GM19239 (cell line): ENCODE data around the gene MRPS27.

Experiments used
- DNase-seq: peaks from one replicate; pipeline ENCODE4 v3.0.0; 2011; ENCODE audit warnings: low spot score; ENCODE audit not compliant: insufficient read length
- FAIRE-seq: peaks from 2 replicates; lab custom pipeline; 2011; peaks lifted over from hg19 to GRCh38; lab: Jason Lieb, UNC

MRPS27 gene

GRCh38 chr5:72238712-72239445 is 81.2 kb downstream of the MRPS27 start:
- FAIRE-seq (no peak), DNase-seq (no peak)

GRCh38 chr5:72237879-72238278 is 82.2 kb downstream of the MRPS27 start:
- FAIRE-seq (peak; percentile 4), DNase-seq (no peak)

- DNase-seq = no peak
- FAIRE-seq = no peak
Observed at GRCh38 chr5:72237415-72237814, 82.6 kb downstream of the MRPS27 start.

GRCh38 chr5:72235725-72236124 is 84.3 kb downstream of the MRPS27 start:
- DNase-seq = no peak
- no peak for FAIRE-seq

- DNase-seq (no peak), FAIRE-seq (no peak)
Observed at GRCh38 chr5:72234868-72235267, 85.2 kb downstream of the MRPS27 start.

GRCh38 chr5:72234265-72234700 is 85.8 kb downstream of the MRPS27 start:
- FAIRE-seq (peak; percentile 93), DNase-seq (peak; percentile 40)

- FAIRE-seq = no peak
- DNase-seq = no peak
Observed at GRCh38 chr5:72233835-72234234, 86.2 kb downstream of the MRPS27 start.

GRCh38 chr5:72232838-72233237 is 87.2 kb downstream of the MRPS27 start:
- DNase-seq (no peak), FAIRE-seq (peak; percentile 75)

- DNase-seq (peak; percentile 12), FAIRE-seq (peak; percentile 75)
Observed at GRCh38 chr5:72231991-72232703, 87.9 kb downstream of the MRPS27 start.

- DNase-seq (no peak), FAIRE-seq (no peak)
Observed at GRCh38 chr5:72228960-72229359, 91.1 kb downstream of the MRPS27 start.

GRCh38 chr5:72226950-72227349 is 93.1 kb downstream of the MRPS27 start:
- FAIRE-seq = no peak
- DNase-seq = no peak

GRCh38 chr5:72225741-72226140 is 94.3 kb downstream of the MRPS27 start:
- DNase-seq = no peak
- no peak for FAIRE-seq

GRCh38 chr5:72224946-72225463 is 95.0 kb downstream of the MRPS27 start:
- DNase-seq (no peak), FAIRE-seq (no peak)

- no peak for FAIRE-seq
- no peak for DNase-seq
Observed at GRCh38 chr5:72223371-72223770, 96.7 kb downstream of the MRPS27 start.

GRCh38 chr5:72222521-72222920 is 97.5 kb downstream of the MRPS27 start:
- no peak for FAIRE-seq

GRCh38 chr5:72221541-72221940 is 98.5 kb downstream of the MRPS27 start:
- FAIRE-seq (no peak), DNase-seq (no peak)

More at GRCh38 chr5:72222521-72222920, 97.5 kb downstream of the MRPS27 start:
- DNase-seq = no peak

GRCh38 chr5:72221099-72221498 is 98.9 kb downstream of the MRPS27 start:
- no peak for DNase-seq
- no peak for FAIRE-seq

- DNase-seq (no peak), FAIRE-seq (no peak)
Observed at GRCh38 chr5:72216756-72217155, 103.3 kb downstream of the MRPS27 start.

- DNase-seq (no peak), FAIRE-seq (no peak)
Observed at GRCh38 chr5:72214168-72214567, 105.9 kb downstream of the MRPS27 start.

GRCh38 chr5:72213482-72213881 is 106.6 kb downstream of the MRPS27 start:
- no peak for FAIRE-seq
- DNase-seq = no peak

GRCh38 chr5:72212171-72212570 is 107.9 kb downstream of the MRPS27 start:
- DNase-seq = no peak

More at GRCh38 chr5:72212171-72212570, 107.9 kb downstream of the MRPS27 start:
- FAIRE-seq = no peak
